Transverse colon (tissue), 4 donors: Measurements from ENCODE around the gene MRPL39.

ENCODE experiments used
- CTCF ChIP-seq, 5 experiments: fragments of 200-600 bp in 3 of 5; fragments of 450-650 bp in 2 of 5; sonication (generic) in 3 of 5; IDR thresholded peaks; 1 replicate in 2 of 5; 2 replicates in 3 of 5; pipeline ENCODE4 v1.5.1; 2016 to 2017; ENCODE audit warnings: antibody characterized with exemption in 5 of 5, inconsistent platforms in 3 of 5, mild to moderate bottlenecking in 2 of 5, moderate library complexity in 1 of 5
- EP300 ChIP-seq: sonication (generic); formaldehyde crosslinking; IDR thresholded peaks from one replicate; pipeline ENCODE4 v1.6.1; 2017; ENCODE audit warnings: antibody characterized with exemption, low read depth
- POLR2A ChIP-seq: fragments of 450-650 bp; IDR thresholded peaks from one replicate; pipeline ENCODE4 v1.6.1; 2016; ENCODE audit warnings: antibody characterized with exemption, mild to moderate bottlenecking, moderate library complexity
- POLR2AphosphoS5 ChIP-seq, 3 donors: sonication (generic); formaldehyde crosslinking; IDR thresholded peaks; one replicate each; pipeline ENCODE4 v1.6.1; 2016; ENCODE audit warnings: antibody characterized with exemption in 3 of 3

GRCh38 chr21:25647647-25648046 is 40.4 kb upstream of the MRPL39 start:
- TF ChIP-seq POLR2AphosphoS5 (IDR thresholded peaks at IDR 0.05) (no peak), CTCF (IDR thresholded peaks at IDR 0.05) (no peak), POLR2A (no peak), EP300 (no peak)
